Left colon (tissue), 2 donors: ENCODE data around the gene RAE1. TPM values are rescaled to one million over a fixed set of nuclear protein-coding genes. Genes with fewer than 3 reads are reported as not detected.

ENCODE experiments used
- ATAC-seq: fragments of 200-7000 bp; cut with Tn5 transposase; one replicate; pipeline ENCODE4 v1.9.1; 2020; ENCODE audit warnings: mild to moderate bottlenecking, moderate library complexity
- DNase-seq, 2 donors: peaks; one replicate each; pipeline ENCODE4 v3.0.0-alpha.2; 2020
- intact Hi-C, 2 donors: fragments of 100-400 bp; cut with DNase I in 1 of 2; cut with micrococcal nuclease in 1 of 2; formaldehyde crosslinking; loops; one replicate each; pipeline versions ENCODE4 v1.11.2 to v1.14.0; 2022; cut with DNase I, micrococcal nuclease
- total RNA-seq, 2 donors: library from RNA; stranded (reverse); fragmentation: NEBNext Ultra II Directional; extraction: Animal tissue kit (Norgen Biotek cat#: 25700); gene quantifications; one replicate each; pipeline ENCODE4 v1.2.1, GENCODE V29; 2021
- donor health status: DM: no; HTN: no; CAD: no.
- donor health status: DM: yes; HTN: yes; CAD: no.

Gene RAE1
- total RNA-seq, 2 donors from 2014 or later = 16.0 to 17.2 TPM

- intact Hi-C loops = loop anchor here in 1 of 2 donors (5.0 kb wide), 1 partner anchor 260 kb away; no protein-coding TSS in a partner anchor
- ATAC-seq (no peak), DNase-seq (no peak)
Observed at GRCh38 chr20:57352305-57352704, 1.2 kb downstream of the RAE1 start.

GRCh38 chr20:57353351-57353750 is 2.3 kb downstream of the RAE1 start:
- DNase-seq (no peak), ATAC-seq (no peak)
- intact Hi-C loops = loop anchor here in 1 of 2 donors (5.0 kb wide), 1 partner anchor 261 kb away; no protein-coding TSS in a partner anchor

GRCh38 chr20:57361517-57361916 is 10.5 kb downstream of the RAE1 start:
- intact Hi-C loops = no loop called here
- ATAC-seq (no peak), DNase-seq (no peak)

GRCh38 chr20:57364451-57364850 is 13.4 kb downstream of the RAE1 start:
- no peak for ATAC-seq
- intact Hi-C loops = no loop called here
- no peak for DNase-seq

- DNase-seq (no peak), ATAC-seq (no peak)
- intact Hi-C loops = no loop called here
Observed at GRCh38 chr20:57369596-57369995, 18.5 kb downstream of the RAE1 start.

- ATAC-seq (no peak), DNase-seq (no peak)
- intact Hi-C loops = loop anchor here in 1 of 2 donors (10.0 kb wide), 2 partner anchors 224 to 844 kb away; no protein-coding TSS in a partner anchor
Observed at GRCh38 chr20:57370316-57370715, 19.3 kb downstream of the RAE1 start.

GRCh38 chr20:57371363-57371762 is 20.3 kb downstream of the RAE1 start:
- intact Hi-C loops = loop anchor here in 1 of 2 donors (10.0 kb wide), 2 partner anchors 223 to 843 kb away; no protein-coding TSS in a partner anchor
- ATAC-seq (no peak), DNase-seq (no peak)

- intact Hi-C loops = loop anchor here in 1 of 2 donors (10.0 kb wide), 2 partner anchors 223 to 843 kb away; no protein-coding TSS in a partner anchor
- DNase-seq = no peak
- ATAC-seq = no peak
Observed at GRCh38 chr20:57372157-57372556, 21.1 kb downstream of the RAE1 start.

GRCh38 chr20:57372581-57373350 is 21.7 kb downstream of the RAE1 start:
- ATAC-seq (no peak), DNase-seq (no peak)
- intact Hi-C loops = loop anchor here in 1 of 2 donors (10.0 kb wide), 2 partner anchors 222 to 842 kb away; no protein-coding TSS in a partner anchor

- intact Hi-C loops = loop anchor here in 1 of 2 donors (10.0 kb wide), 2 partner anchors 220 to 840 kb away; no protein-coding TSS in a partner anchor
- no peak for ATAC-seq
- DNase-seq = no peak
Observed at GRCh38 chr20:57374343-57374930, 23.4 kb downstream of the RAE1 start.

- DNase-seq = peak in 1 of 2 donors; percentile 15
- ATAC-seq = peak; percentile 56
- intact Hi-C loops = loop anchor here in 1 of 2 donors (10.0 kb wide), 2 partner anchors 220 to 840 kb away; no protein-coding TSS in a partner anchor
Observed at GRCh38 chr20:57374931-57375651, 24.0 kb downstream of the RAE1 start.

GRCh38 chr20:57375652-57376230 is 24.7 kb downstream of the RAE1 start:
- DNase-seq (no peak), ATAC-seq (no peak)
- intact Hi-C loops = loop anchor here in 1 of 2 donors (10.0 kb wide), 2 partner anchors 219 to 839 kb away; no protein-coding TSS in a partner anchor

GRCh38 chr20:57377350-57377749 is 26.3 kb downstream of the RAE1 start:
- DNase-seq (no peak), ATAC-seq (no peak)
- intact Hi-C loops = loop anchor here in 1 of 2 donors (10.0 kb wide), 2 partner anchors 217 to 837 kb away; no protein-coding TSS in a partner anchor

- intact Hi-C loops = loop anchor here in 1 of 2 donors (10.0 kb wide), 2 partner anchors 217 to 837 kb away; no protein-coding TSS in a partner anchor
- no peak for ATAC-seq
- DNase-seq = no peak
Observed at GRCh38 chr20:57378107-57378506, 27.1 kb downstream of the RAE1 start.

- intact Hi-C loops = loop anchor here in 1 of 2 donors (10.0 kb wide), 2 partner anchors 216 to 836 kb away; no protein-coding TSS in a partner anchor
- ATAC-seq (no peak), DNase-seq (no peak)
Observed at GRCh38 chr20:57378646-57379262, 27.7 kb downstream of the RAE1 start.

- intact Hi-C loops = loop anchor here in 1 of 2 donors (10.0 kb wide), 2 partner anchors 216 to 836 kb away; no protein-coding TSS in a partner anchor
- ATAC-seq (no peak), DNase-seq (no peak)
Observed at GRCh38 chr20:57379263-57379647, 28.2 kb downstream of the RAE1 start.

- no peak for DNase-seq
- intact Hi-C loops = loop anchor here in 1 of 2 donors (2.0 kb wide), 1 partner anchor 115 kb away; no protein-coding TSS in a partner anchor
- no peak for ATAC-seq
Observed at GRCh38 chr20:57380081-57380750, 29.2 kb downstream of the RAE1 start.
